ENCODE measurements around the gene ANAPC13.

ANAPC13 gene

DNA sequence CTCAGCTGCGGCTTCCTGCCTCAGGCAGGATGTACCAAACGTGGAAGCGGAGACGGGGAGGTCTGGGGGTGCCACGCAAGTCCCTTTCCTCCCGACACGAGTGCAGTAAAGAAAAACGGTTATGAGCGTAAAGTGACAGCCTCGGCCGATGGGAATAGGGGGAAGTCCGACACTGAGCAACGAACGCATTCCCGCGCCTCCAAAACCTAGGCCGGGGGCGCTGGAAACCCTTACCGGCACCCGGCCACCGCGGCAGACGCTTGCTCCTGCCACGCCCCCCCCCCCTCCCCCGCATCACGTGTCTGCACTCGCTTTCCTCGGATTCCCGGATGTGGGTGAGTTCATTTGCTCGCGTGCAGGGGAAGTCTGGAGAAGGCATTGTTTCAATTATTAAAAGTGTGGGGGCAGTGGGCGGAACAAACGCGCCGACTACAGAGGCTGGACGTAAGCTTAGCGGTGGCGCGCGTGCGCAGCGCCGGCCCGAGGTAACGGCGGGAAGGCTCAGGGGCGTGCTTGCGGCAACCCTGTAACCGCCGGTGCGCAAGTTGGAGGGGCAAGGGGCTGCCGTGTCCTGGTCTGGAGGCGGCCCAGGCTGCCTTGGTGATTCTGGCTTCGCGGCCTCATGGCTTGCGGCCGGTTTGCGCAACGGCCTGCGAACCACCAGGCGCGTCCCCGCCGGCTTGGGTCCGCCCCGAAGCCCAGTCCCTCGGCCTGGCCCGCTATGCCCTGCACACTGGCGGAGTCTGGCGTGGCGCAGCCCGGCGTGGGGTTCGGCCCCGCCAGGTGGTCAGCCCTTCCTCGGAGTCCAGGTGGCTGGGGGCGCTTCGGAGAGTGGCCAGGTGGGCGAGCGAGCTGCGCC, at the start of gene ANAPC13, which contains the start of gene CEP63:
TSS of gene ANAPC13 (minus strand) at position 268 of the 859 bp plus-strand sequence. CDS start 3,081 bp downstream, outside the sequence.
TSS of gene CEP63 (plus strand) at position 340 of the 859 bp plus-strand sequence. CDS start 9,264 bp downstream, outside the sequence.
- DNase-seq: peak; percentile 94

DNA sequence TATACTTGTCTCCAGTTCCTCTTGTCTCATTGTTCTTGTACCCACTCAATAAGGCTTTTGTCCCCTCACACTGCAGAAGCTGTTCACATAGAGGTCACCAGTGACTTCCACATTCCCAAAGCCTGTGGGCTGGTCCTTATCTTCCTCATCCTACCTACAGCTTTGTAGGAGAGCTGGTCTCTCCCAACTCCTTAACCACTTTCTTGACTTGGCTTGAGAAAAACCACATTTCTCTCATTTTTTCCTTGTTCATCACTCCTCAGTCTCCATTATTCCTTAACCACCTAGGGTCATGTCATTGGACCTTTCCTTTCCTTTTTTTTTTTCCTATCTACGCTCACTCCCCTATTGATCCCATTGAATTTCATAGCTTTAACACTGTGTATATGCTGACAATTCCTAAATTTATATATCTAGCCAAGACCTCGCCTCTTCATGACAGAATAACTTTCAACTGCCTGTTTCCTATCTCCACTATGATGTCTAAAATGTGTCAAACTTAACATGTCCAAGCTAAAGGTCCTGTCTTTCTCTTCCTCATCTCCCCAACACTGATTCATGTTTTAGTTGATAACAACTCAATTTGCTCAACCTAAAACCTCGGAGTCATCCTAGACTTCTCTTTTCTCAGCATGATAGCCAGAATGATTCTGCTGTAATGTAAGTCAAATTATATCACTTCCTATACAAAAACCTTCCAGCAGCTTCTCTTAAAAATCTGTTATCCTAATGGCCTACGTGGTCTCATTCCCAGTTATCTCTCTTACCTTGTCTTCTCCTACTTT, 49.6 kb upstream of the ANAPC13 start:
- DNase-seq: no peak

DNA sequence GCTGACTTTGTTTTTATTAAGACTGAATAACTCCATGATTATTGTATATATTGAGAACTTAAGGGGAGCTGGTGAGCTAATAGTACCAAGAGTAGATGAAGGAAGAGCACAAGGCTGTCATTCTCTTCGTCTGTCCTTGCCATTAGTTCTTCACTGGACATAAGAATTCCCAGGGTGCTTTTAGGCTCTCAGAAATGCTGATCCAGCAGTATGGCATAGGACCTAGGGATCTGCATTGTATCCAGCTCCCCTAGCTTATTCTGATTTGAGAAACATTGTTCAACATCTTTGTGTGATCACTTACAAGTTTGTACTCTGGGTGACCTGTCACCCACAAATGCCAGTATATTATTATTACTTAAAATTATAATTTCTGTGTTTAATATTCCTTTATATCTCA, 47.7 kb upstream of the ANAPC13 start:
- DNase-seq: no peak

DNA sequence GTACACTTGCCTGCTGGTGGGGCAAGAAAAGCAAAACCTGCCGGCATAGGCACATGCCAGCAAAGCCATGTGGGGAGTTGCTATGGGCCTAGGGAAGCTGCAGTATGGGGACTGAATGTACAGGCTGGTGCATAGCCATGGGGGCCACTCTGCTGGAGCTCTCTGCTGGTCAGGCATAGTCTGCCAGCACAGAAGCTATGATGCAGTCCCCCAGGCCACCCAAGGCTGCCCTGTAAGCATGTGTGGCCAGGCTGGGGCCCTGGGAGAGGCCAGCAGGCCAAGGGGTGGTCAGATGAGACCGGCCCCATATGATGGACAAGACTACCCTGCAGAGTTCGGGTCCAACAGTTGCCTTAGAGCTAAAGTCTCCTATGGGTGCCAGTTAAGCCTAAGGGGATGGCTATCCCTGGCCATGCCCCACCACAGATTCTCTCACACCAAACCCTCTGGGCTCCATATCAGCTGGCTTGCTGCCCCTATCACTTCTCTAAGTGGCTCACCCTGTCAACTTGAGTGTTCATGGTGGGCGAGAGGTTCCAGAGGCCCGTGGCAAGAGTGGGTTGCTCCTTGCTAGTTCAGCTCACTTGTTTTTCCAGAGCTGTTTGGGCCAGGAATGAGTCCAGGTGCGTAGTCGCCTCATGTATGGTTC, 41.9 kb upstream of the ANAPC13 start:
- DNase-seq: no peak

- peak; percentile 18 for DNase-seq
These were observed 41.3 kb upstream of the ANAPC13 start for GRCh38 chr3:134527037-134527436.

GRCh38 chr3:134526319-134526718, 40.5 kb upstream of the ANAPC13 start:
- DNase-seq: no peak

GRCh38 chr3:134525293-134525692, 39.5 kb upstream of the ANAPC13 start:
- DNase-seq: no peak

DNA sequence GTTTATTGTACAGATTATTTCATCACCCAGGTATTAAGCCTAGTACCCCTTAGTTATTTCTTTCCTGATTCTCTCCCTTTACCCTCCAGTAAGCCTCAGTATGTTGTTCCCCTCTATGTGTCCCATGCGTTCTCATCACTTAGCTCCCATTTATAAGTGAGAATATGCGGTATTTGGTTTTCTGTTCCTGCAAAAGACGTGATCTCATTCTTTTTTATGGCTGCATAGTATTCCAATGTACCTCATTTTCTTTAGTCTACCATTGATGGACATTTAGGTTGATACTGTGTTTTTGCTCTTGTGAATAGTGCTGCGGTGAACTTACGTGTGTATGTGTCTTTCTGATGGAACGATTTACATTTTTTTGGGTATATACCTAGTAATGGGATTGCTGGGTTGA, 36.8 kb upstream of the ANAPC13 start:
- DNase-seq: no peak

- DNase-seq: no peak
These were observed 32.0 kb upstream of the ANAPC13 start for GRCh38 chr3:134517791-134518190.

- no peak for DNase-seq
These were observed 31.1 kb upstream of the ANAPC13 start for GRCh38 chr3:134516905-134517304.

GRCh38 chr3:134511500-134511899, 25.7 kb upstream of the ANAPC13 start:
- no peak for DNase-seq

GRCh38 chr3:134505485-134505884, 19.7 kb upstream of the ANAPC13 start:
- no peak for DNase-seq

- no peak for DNase-seq
These were observed 18.3 kb upstream of the ANAPC13 start for GRCh38 chr3:134504132-134504531.

GRCh38 chr3:134503266-134503665, 17.5 kb upstream of the ANAPC13 start:
- no peak for DNase-seq

DNA sequence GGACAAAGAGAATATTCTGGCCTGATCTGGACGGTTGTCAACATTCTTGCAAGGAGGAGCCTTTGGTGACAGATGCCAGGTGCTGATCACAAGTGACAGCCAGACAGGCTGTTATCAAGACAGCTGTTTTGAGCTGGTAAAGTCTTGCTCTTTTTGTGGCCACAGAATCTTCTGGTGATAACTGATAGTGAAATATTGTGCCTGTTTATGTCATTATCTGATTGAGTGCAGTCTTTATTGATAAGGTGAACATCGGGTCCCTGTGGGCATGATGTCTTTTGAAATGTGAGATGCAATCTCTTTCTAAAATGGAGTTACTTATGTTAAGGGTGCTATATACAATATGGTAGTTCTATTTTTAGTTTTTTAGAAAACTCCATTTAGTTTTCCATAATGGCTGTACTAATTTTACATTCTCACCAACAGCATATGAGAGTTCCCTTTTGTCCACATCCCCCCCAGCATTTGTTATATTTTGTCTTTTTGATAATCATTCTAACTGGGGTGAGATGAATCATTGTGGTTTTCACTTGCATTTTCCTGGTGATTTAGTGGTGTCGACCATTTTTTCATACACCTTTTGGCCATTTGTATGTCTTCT, 10.8 kb upstream of the ANAPC13 start:
- no peak for DNase-seq

GRCh38 chr3:134495980-134496379, 10.2 kb upstream of the ANAPC13 start:
- no peak for DNase-seq

DNA sequence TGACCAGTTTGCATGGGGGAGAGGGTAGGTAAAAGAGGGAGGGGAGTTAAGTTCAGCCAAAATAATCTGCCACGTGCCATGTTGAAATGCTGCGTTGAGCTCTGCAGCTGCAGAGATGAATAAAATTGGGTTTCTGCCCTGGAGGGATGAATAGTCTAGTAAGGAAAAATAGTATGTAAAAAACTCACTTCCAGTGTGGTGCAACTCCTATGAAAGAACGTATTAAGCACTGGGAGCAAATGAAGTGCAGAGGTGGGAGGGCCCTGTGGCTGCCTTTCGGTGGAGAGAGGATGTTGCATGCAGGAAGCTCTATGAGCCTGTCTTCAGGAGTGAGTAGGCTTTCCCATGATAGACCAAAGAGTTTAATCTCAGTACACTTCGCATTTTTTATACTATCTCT, 8.7 kb upstream of the ANAPC13 start:
- DNase-seq: no peak

DNA sequence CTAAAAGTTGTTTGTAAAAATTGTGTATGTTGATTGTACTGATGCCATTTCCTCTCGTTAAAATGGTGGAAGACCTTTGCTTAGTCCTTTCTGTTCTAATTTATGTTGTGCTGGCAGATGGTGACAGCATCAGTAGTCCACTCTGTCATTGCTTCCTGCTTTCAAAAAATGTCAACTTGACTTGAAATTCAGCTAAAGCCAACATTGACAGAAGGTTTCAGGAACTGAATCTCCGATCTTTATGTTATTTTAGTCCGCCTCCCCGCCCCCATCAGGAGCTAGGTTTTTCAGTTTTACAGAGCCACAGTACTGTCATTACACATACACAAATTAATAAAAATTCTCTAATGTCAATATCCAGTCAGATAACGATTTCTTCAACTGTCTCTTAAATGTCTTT, 1.6 kb upstream of the ANAPC13 start:
- DNase-seq: no peak

- no peak for DNase-seq
These were observed 824 bp upstream of the ANAPC13 start for GRCh38 chr3:134486577-134487041.

DNA sequence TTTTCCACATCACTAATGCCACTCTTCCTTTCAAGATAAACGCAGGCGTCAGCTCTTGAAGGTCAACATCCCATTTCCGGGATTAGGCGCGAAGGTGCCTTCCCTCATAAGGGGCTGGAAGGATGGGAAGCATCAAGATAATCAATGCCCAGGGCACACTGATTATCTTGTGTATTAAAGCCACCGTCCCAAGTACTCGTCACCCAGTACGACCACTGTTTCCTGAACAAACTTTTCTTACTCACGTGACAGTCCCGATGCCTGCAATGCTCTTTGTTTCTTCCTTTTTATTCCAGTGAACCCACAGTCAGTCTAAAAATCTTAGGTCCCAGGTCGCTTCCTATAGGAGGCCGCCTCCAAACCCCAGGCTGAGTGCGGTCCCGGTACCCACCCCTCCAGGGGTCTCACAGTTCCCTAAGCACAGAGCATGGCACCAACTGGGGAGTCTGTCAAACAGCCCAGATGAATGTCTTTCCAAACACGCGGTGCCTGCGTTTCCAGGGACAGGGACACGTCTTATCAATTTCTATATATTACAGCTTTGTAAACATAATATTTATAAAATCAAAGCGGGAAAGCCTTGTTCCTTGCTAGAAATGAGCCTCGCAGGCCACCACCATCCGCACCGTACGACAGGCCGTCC, 589 bp downstream of the ANAPC13 start:
- no peak for DNase-seq

DNA sequence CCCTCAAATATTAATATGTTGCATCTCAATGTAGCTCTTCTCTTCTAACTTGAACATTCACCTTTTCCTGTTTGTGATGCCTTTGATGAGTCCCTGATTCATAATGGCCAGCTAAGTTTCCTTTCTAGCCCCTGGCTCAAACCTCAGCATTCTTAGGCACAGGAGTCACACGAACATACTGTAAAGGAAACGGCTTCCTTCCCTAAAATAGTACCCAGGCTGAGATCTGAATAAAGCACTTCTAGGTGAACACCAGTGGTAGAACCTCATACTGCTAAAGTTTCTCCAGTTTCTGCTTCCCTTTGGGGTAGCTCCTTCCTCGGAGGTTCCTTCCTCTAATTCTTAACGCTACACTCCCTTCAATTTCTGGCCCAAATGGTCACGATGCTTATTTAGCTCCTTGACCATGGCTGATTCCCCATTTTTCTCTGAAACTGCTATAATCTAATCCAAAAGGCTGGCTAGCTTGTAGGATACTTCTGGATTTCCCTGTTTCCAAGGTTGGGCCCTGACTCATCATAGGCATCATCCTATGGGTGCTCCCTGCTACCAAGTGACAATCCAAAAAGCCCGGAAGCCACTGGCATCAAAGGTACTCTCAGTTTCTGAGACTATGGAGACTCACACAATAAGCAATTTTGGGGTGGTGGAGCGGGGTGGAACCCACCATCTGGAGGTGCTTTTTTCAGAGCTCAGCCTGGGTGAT, 2.4 kb downstream of the ANAPC13 start:
- no peak for DNase-seq

DNA sequence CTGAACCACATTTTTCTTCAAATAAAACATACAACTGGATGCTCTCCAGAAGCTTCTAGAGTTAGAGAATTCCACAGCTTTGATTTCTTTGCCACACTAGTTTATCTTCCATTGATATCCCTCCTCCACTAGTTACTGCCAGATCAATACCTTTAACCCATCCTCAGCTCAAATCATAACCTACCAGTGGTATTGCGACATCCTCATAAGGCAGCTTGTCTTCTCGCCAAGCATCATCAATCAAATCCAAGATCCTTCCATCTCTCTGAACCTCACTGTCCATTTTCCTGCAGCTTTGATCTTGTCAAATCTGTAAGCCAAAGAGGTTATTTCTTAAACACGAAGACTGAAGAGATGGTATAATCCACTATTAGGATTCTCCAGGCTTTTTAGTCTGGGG, 3.2 kb downstream of the ANAPC13 start:
- no peak for DNase-seq

Measured in stimulated activated CD4-positive, alpha-beta T cell treated with anti-CD3 and anti-CD28 coated beads, Interleukin-15, amount 100 ng/mL, for 24 hours (primary cell).